ENCODE results near the gene ARFGEF3.

DNA sequence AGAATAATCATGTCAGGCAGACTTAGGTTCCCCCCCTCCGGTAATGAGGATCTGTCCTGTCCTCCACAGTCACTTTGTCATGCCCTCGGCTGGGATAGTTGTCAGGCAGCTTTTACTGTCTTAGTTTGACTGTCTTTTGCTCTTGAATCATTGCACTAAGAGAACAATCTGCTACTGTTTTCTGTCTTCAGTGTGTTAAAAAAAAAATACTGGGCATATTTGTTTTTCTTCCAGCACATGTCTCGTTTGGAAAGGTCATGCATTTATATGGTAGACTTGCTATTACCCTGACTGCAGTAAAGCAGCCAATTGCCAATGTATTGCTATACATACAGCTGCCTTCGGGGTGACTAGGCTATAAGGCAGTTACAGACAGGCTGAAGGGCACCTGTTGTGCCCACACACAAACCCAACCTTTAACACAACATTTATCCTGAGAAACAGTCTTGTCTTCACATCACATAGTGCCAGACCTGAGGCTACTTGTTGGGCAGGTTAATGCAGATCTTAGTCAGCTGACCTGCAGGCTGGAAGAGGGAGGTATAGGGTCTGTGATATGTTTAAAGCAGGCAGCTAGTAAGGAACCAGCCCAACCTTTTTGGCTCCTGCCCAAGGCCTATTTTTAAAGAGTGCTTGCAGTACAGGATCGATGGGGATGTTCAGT is 26.7 kb downstream of the ARFGEF3 start:
- TF ChIP-seq CTCF (IDR thresholded peaks at IDR 0.05) (no peak), EZH2 (IDR thresholded peaks at IDR 0.05) (no peak), EZH2phosphoT487 (IDR thresholded peaks at IDR 0.05) (no peak)
